Activated CD4-positive, CD25-positive, alpha-beta regulatory T cell treated with anti-CD3 and anti-CD28 coated beads, Interleukin-2, amount 50 U/mL, for 16 hours (primary cell): ENCODE measurements around the gene VPS25.

Experiments used
- DNase-seq: peaks from one replicate; pipeline ENCODE4 v3.0.0-alpha.2; 2020; ENCODE audit warnings: low read depth, low spot score

VPS25 gene

GRCh38 chr17:42795465-42795864 lies 22.2 kb downstream of the VPS25 start:
- no peak for DNase-seq

- DNase-seq, result no peak
Measured at GRCh38 chr17:42796066-42796758, 23.0 kb downstream of the VPS25 start.

- no peak for DNase-seq
Measured at GRCh38 chr17:42797067-42798007, 24.1 kb downstream of the VPS25 start.

- DNase-seq, result no peak
Measured at GRCh38 chr17:42798011-42798382, 24.7 kb downstream of the VPS25 start.

GRCh38 chr17:42798383-42799380 lies 25.4 kb downstream of the VPS25 start, which contains the start of the genes CNTD1 and COA3:
Gene CNTD1 (plus strand): TSS chr17:42798861. CDS start chr17:42799068, 207 bp downstream.
Gene COA3 (minus strand): TSS chr17:42798704. CDS start chr17:42798681, 23 bp downstream.
- peak; percentile 58 for DNase-seq

GRCh38 chr17:42803074-42803883 lies 30.0 kb downstream of the VPS25 start:
- no peak for DNase-seq

GRCh38 chr17:42804918-42805367 lies 31.7 kb downstream of the VPS25 start:
- DNase-seq, result no peak

- no peak for DNase-seq
Measured at GRCh38 chr17:42806249-42806648, 33.0 kb downstream of the VPS25 start.

- DNase-seq, result no peak
Measured at GRCh38 chr17:42809250-42809649, 36.0 kb downstream of the VPS25 start.

- DNase-seq, result no peak
Measured at GRCh38 chr17:42814633-42815399, 41.6 kb downstream of the VPS25 start.

- no peak for DNase-seq
Measured at GRCh38 chr17:42817866-42818265, 44.6 kb downstream of the VPS25 start.

GRCh38 chr17:42818379-42818778 lies 45.1 kb downstream of the VPS25 start:
- DNase-seq, result no peak

GRCh38 chr17:42819939-42820535 lies 46.8 kb downstream of the VPS25 start:
- DNase-seq, result peak; percentile 40

- DNase-seq, result no peak
Measured at GRCh38 chr17:42821176-42821575, 47.9 kb downstream of the VPS25 start.

GRCh38 chr17:42827472-42827871 lies 54.2 kb downstream of the VPS25 start:
- DNase-seq, result no peak
